Thyroid gland (tissue), 4 donors: ENCODE results near the gene PPP4R4.

Experiments used
- CTCF ChIP-seq, 6 experiments: fragments of 200-600 bp in 3 of 6; fragments of 450-650 bp in 3 of 6; sonication (generic) in 3 of 6; IDR thresholded peaks; one replicate each; pipeline ENCODE4 v1.5.1; 2016 to 2019; ENCODE audit warnings: antibody characterized with exemption in 6 of 6, mild to moderate bottlenecking in 2 of 6, inconsistent platforms in 1 of 6, moderate library complexity in 1 of 6
- POLR2A ChIP-seq, 2 donors: fragments of 450-650 bp; IDR thresholded peaks; one replicate each; pipeline ENCODE4 v1.6.1; 2017; ENCODE audit warnings: antibody characterized with exemption in 2 of 2, mild to moderate bottlenecking in 2 of 2, moderate library complexity in 1 of 2

DNA sequence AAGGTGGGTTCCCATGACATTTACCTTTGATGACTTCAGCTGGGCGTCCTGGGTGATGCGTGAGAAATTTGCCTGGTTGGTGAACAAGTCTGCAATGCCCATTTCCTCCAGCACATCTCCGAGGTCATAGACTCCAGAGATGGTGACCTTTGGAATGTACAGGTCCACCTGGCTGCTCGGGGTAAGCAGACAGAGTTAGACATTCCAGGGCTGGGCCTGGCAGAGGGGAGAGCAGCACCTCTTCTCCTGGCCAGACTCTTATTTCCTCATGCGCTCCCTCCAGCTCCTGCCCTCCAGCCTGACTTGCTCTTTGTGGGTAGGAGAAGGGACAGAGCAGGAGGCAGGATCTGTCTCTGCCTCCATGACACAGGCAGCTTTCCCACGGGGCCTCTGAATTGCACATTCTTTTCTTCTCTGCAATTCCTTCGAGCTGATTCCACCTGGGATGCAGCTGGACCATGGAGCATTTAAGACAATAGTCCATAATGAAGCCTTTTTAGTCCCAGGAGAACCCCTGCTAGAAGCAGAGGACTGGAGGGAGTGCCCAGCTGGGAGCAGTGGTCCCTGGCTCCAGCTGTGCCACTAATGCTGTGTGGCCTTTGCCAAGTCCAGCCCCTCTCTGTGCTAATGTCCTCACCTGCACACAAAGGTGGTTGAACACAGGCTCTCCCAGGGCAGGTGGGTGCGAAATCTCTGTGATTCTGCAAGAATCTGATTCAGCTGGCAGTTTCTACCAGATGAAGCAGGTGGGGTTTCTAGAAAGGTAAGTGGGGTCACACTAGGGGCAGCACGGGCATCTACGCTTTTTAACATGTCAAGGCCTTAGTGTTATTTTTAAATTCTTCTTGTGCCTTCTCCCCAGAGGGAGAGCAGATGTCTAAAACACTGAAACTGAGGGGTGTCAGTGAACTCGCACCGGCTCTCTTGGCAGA is 132.2 kb downstream of the PPP4R4 start:
- TF ChIP-seq CTCF (IDR thresholded peaks at IDR 0.05) (no peak), POLR2A (IDR thresholded peaks at IDR 0.05) (no peak)
